Hematopoietic multipotent progenitor cell treated with erythropoietin and hydrocortisone succinate and interleukin-3 and kit ligand, for 4 days (in vitro differentiated cells): ENCODE measurements around the gene CLTRN.

Source experiments
- DNase-seq: peaks from one replicate; pipeline ENCODE4 v3.0.0-alpha.2; 2015

The CLTRN gene

DNA sequence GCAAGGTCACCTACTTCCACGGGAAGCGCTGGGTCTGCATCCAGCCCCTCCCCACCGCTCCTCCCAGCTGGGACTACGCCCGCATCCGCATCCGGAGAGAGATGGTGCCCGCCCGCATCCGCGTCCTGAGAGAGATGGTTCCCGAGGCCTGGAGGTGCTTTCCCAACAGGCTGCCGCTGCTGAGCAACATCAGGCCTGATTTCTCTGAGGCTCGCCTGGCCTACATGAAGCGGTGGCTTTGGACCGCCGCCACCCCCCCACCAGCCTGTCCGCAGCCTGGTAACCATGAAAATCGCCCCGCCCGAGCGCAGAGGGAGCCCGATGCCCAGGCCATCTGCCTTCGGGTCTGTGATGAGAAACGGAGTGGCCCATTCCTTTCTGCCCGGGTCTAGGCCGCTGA lies 18.1 kb downstream of the CLTRN start:
- DNase-seq = no peak

GRCh38 chrX:15646031-15646430 lies 18.6 kb downstream of the CLTRN start:
- DNase-seq = no peak

GRCh38 chrX:15645266-15645665 lies 19.3 kb downstream of the CLTRN start:
- DNase-seq = peak; percentile 6

- no peak for DNase-seq
These were observed 20.1 kb downstream of the CLTRN start for GRCh38 chrX:15644560-15644872.

- no peak for DNase-seq
These were observed 20.6 kb downstream of the CLTRN start for GRCh38 chrX:15643786-15644559.

- no peak for DNase-seq
These were observed 33.0 kb downstream of the CLTRN start for GRCh38 chrX:15631637-15632036.

DNA sequence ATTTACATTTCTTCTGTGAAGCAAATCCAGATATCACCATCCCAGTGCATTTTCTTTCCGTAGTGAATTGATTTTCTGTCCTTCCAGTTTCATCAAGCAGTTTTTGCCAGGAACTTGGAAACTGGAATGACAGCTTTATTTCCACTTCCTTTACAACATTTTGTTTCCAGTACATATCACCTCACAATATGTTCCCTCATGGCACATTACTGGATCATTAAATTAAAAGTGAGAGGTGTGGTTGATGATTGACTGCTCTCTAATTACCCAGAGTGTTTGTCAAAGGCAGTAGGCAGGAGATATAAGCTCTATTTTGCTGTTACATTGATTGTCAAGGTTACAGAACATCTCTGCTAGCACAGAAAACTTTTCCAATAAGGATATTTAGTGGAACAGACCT lies 41.6 kb downstream of the CLTRN start:
- no peak for DNase-seq

DNA sequence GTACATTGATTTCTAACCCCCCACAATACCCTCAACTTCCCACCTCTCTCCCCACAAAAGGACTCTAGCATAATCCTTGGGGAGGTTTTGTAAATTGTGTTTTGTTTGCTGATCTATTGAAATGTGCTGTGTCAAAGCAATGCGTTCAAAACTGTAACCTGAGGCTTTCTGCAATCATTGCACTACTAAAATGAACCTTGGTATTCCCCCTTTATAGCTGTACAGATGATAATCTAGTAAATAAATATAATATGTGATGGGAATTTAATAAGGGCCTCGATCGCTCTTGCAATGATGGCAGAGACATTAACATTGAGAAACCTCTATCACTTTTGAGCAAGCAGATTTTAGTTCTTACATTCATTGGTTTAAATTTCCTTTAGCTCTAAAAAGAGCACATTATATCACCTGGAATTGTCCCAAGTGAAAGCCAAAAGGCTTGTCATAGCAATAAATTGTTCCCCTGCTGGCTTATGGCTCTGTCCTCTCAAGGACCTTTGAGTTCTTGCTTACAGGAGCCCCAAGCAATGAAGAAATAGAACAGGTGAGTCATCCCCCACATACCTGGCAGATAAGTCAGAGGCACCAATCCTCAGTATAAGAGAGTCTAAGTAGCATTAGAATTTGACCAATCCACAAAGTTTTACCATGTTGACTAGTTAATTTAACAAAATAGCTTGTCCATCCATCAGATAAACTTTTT lies 45.4 kb downstream of the CLTRN start:
- DNase-seq = no peak

GRCh38 chrX:15617111-15617510 lies 47.5 kb downstream of the CLTRN start:
- no peak for DNase-seq

DNA sequence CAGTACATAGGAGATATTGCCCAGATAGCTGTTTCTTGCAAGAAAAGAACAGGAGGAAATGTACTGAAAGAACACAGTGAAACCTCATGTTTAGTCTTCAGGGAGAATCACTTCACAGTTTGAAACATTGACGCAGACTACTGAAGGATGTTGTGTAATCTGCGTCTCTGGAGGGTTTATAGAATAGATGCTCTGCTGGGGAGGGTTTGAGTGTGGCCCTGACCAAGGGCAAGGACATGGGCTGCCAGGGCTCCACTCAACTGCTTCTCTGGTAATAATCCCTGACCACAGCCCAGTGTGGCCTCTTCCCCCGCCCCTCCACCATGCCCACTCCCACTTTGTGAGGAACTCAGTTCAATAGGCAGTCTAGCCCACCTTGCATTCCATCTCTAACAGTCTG lies 48.1 kb downstream of the CLTRN start:
- no peak for DNase-seq

GRCh38 chrX:15607067-15607466 lies 57.5 kb downstream of the CLTRN start:
- DNase-seq = no peak

DNA sequence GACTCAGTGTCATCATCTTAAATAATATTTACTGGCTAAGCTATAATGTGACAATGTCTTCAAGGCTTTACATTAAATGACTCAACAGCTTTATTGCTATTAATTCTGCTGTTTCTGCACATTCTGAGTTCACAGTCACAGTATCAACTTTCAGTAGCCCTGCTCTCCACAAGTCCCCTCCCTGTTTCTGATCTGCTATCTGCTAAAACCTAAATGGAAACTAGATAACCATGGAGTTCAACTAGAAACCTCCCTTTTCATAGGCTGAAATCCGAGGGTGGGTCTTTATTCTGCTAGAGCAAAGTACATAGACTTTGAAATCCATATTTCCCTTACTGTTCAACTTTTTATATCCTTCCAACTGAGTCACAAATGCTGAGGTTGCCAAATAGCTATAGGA lies 58.5 kb downstream of the CLTRN start:
- peak; percentile 7 for DNase-seq

- DNase-seq = no peak
These were observed 59.4 kb downstream of the CLTRN start for GRCh38 chrX:15605226-15605625.

DNA sequence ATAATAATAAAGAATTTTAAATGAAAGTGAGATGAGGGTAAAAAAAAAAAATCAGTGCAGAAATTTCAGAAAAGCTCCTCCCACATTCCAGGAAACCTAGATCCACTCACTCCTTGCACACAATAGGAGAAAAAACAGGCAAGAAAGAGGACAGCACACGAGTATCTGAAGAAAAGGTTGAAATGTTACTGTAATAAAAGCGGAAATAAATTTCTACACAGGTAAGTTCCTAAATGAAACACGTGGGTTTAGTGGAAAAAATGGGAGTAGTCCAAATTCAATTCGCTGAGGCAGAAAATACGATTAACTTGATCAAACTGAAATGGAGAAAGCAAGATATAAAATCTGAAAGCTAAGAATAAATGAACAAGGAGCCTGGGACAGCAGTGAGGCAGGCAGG lies 61.8 kb downstream of the CLTRN start:
- DNase-seq = no peak

DNA sequence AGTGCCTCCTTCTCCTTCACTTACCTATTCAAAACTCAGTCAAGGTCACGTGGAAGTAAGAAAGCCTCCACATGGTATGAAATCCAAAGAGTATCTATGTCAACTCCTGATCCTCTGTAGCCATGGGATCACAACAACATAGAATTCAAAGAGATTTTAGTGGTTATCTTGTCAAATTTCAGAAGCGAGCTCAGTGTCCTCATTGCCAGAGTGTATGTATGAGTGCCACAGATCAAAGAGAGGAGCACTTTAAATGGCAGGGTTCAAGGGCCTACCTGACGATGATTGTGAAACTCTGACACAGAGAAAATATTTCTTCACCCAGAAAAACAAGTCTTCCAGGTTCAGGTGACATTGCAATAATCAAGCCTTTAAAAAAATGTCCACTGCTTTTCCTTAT lies 62.7 kb downstream of the CLTRN start:
- DNase-seq = no peak

- DNase-seq = no peak
These were observed 63.9 kb downstream of the CLTRN start, which contains the start of gene ACE2 for GRCh38 chrX:15600745-15601144. ACE2 (minus strand) TSS chrX:15600960; CDS start chrX:15600911, 49 bp downstream.

DNA sequence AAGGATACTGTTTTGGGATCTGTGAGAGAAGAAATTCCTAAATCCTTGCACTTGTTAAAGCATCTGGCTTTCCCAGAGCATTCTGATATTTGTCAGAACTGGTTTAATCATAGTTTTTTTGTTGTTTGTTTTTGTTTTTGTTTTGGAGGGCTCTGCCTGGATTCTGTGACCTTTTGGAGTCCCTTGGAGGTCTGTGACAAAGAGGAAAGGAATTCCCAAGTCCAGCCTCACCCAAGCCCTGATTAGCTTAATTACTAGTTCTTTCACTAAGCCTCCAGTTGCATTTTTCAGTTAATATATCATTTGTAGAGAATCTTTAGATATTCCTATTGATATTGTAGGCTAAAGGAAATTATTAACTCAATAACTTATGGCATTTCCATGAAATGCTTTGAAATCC lies 64.6 kb downstream of the CLTRN start:
- no peak for DNase-seq

DNA sequence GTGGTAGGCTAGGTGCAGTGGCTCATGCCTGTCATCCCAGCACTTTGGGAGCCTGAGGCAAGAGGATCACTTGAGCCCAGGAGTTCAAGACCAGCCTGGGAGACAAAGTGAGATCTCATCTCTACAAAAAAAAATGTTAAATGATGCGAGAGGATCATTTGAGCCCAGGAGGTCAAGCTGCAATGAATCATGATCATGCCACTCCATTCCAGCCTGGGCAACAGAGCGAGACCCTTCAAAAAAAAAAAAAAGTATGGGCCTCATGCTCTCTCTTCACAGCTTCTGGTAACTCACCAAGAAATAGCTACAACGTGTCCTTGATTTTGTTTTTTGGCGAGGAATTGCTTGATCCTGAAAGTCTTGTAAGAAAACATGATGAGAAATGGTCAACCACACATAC lies 65.1 kb downstream of the CLTRN start:
- DNase-seq = no peak

GRCh38 chrX:15598026-15598425 lies 66.6 kb downstream of the CLTRN start:
- DNase-seq = no peak

- peak; percentile 23 for DNase-seq
These were observed 70.2 kb downstream of the CLTRN start for GRCh38 chrX:15594371-15594770.

DNA sequence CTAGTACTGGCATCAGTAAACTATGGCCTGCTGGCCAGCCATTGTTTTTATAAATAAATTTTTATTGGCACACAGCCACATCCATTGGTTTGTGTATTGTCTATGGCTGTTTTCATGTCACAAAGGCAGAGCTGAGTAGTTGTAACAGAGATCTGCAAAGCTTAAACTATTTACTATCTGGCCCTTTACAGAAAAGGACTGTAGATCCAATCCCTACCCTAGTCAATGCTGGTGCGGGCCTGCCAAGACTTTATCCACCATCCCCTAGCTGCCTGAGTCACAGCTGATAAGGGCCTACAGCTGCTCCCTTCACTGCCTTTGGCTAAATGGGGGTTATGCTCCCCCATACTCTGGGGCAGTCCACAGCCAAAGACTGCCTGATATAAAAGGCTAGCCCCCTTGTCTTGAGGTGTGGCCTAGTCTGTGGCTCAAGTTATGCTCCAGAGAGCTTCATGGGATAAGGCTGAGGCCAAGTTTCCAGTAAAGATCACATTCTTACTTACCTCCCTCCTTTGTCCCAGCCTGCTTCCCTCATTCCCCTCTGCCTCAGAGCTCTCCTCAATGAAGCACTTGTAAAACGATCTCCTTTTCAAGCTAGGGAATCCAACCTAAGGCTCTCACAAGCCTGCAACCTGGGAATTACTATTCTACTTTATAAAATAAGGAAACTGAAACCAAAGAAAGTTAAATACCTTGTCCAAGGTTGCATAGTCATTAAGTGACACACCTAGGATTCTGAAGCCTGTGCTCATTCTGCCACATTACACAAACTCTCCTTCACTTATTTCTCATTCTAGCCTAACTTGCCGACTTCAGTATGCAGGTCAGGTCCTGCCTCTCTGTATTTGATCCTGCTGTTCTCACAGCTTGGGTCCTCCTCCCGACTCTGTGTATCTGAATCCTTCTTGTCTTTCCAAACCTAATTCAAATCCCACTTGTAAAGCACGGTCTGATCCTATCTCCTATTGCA lies 84.5 kb downstream of the CLTRN start:
- DNase-seq = peak; percentile 92
